ENCODE data around the gene HSD3B7.

The HSD3B7 gene

DNA sequence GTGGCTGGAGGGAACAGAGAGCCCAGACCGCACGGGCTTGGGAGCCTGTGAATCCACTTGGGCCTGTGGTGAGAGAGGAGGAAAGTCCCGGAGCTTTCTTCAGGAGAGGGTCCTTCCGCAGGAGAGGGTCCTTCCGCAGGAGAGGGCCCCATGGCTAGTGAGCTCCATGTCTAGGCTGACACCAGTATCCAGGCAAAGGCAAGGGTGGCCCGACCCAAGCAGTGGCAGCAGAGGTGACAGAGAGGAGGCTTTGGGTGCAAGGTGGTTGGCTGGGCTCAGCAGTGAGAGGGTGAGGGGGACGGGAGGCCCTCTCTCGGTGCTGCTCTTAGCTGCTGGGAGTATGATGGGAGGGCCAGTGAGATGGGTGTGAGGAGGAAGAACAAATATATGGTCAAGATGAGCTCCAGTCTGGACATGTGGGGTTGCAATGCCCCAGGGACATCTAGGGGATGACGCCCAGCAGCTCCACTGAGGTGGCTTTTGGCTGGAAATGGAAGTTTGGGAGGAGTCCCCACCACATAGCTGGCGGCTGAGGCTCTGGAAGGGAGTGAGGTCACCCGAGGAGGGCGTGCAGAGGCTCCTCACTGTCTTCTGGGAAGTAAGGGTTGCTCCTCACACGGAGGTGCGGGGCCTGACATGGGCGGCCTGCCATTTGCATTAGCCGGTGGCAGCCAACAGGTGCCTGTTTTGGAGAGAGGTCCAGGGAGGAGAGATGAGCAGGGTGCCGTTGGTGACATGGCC is 2.3 kb upstream of the HSD3B7 start:
- DNase-seq (ENCODE audit: low read depth in 3 of 3) = no peak

DNA sequence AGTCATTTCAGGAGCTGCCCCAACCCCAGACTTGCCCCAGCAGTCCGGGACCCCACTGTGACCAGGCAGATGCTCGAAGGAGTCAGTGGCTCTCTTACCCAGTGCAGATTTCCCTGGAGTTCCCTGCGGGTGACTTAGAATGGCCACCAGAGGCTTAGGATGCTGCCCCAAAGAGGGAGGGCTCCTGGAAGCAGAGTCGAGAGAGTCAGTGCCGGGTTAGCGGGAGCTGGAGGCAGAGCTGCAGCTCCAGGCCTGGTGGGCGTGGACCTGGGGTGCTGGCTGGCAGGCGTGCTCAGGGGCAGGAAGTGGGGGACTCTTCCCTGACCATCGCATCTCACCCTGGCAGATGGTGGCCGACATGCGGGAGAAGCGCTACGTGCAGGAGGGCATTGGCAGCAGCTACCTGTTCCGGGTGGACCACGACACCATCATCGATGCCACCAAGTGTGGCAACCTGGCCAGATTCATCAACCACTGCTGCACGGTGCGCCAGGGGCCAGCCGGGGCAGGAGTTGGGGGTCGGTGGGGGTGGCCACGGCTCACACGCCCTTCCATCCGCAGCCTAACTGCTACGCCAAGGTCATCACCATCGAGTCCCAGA is 1.6 kb upstream of the HSD3B7 start:
- no peak for DNase-seq (ENCODE audit: low read depth in 3 of 3)

DNA sequence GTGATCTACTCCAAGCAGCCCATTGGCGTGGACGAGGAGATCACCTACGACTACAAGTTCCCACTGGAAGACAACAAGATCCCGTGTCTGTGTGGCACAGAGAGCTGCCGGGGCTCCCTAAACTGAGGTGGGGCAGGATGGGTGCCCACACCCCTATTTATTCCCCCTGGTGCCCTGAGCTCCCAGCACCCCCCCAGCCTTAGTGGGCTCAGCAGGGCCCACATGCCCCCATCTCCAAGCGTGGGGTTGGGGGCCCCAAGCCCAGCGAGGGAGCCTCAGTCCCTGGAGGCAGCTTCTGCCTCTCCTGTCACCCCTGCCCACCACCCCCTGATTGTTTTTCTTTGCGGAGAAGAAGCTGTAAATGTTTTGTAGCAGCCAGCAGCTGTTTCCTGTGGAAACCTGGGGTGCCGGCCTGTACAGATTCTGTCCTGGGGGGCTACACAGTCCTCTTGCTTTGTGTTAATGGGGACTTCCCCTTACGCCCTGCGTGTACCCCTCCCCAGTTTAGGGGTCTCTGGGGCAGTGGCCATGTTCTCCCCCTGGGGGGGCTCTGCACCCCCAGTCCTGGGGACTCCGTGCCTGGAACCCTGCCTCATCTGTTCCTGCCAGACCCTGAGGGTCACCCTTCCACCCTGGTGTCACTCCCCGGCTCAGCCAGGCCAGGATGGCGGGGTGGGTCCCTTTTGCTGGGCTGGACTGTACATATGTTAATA is 953 bp upstream of the HSD3B7 start:
- DNase-seq (ENCODE audit: low read depth in 3 of 3) = no peak

DNA sequence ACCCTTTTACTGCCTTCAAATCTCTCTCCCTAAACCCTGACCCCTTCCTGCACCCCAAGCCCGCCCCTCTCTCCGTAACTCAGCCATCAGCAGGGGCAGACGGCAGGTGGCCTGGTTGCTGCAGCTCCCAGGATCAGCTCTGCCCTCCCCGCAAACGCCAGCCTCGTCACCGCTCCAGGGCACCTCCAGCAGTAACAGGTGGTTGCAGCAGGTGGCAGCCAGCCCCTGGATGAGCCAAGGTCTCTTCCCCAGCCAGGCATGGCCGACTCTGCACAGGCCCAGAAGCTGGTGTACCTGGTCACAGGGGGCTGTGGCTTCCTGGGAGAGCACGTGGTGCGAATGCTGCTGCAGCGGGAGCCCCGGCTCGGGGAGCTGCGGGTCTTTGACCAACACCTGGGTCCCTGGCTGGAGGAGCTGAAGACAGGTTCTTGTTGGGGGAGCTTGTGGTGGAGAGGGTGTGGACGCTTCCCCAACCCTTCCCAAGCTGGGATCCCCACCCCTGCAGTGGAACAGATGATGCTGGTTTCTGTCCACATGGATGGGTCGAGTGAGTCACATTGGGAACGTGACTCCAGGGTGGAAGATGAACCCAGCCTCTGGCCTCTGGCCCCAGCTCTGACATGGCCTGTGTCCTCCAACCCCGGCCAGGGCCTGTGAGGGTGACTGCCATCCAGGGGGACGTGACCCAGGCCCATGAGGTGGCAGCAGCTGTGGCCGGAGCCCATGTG is 558 bp downstream of the HSD3B7 start:
- DNase-seq (ENCODE audit: low read depth in 3 of 3) = no peak

DNA sequence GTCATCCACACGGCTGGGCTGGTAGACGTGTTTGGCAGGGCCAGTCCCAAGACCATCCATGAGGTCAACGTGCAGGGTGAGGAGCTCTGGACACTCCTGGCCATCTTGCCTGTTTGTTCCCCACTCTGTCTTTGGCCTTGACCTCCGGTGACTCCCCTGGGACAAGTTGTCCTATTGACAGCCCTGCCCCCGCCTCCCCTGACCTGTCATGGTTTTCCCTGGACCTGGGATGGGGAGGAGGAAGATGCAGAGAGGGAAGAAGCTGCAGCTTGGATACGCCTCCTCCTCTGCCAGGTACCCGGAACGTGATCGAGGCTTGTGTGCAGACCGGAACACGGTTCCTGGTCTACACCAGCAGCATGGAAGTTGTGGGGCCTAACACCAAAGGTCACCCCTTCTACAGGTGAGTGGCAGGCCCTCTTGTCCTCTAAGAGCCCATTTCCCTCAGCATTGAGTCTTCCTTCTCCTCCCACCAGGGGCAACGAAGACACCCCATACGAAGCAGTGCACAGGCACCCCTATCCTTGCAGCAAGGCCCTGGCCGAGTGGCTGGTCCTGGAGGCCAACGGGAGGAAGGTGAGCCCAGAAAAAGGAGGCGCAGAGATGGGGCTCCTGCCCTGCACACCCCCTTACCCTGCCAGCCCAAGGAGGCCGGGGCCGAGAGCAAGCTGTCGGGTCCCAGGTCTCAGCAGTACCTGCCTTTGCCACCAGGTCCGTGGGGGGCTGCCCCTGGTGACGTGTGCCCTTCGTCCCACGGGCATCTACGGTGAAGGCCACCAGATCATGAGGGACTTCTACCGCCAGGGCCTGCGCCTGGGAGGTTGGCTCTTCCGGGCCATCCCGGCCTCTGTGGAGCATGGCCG is 1.4 kb downstream of the HSD3B7 start:
- no peak for DNase-seq (ENCODE audit: low read depth in 3 of 3)

DNA sequence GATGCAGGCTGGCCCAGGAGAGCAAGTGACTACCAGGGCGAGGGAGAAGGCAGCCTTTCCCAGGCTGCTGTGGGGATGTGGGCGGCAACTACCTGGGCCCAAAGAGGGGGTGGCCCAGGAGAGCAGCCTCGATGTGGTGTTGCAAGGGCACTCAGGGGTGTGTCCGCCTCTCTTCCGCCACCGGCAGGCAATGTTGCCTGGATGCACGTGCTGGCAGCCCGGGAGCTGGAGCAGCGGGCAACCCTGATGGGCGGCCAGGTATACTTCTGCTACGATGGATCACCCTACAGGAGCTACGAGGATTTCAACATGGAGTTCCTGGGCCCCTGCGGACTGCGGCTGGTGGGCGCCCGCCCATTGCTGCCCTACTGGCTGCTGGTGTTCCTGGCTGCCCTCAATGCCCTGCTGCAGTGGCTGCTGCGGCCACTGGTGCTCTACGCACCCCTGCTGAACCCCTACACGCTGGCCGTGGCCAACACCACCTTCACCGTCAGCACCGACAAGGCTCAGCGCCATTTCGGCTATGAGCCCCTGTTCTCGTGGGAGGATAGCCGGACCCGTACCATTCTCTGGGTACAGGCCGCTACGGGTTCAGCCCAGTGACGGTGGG is 2.7 kb downstream of the HSD3B7 start:
- DNase-seq (ENCODE audit: low read depth in 3 of 3) = no peak

DNA sequence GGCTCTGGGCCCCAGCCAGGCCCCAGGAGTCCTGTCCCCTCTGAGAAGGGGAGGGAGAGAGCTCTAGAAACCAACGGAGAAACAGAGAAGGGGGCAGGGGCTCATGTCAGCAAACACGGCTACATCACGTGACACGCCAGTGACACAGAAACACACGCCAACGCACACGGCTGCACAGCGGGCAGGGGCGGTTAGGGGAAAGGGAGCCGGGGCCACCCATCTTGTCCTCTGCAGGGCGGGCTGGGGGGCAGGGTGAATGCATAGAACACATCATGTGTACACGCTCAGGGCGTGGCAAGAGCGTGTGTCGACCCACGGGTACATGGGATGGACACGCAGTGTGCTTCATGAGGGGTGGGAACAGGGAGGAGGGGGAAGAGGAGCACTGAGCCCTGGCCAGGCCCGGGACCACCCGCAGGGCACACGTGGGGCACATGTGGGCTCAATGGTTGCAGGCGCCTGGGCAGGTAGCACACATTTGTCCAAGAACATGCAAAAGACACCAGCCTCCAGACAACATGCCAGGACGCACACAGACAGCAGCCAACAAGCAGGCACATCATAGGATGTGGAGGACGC is 4.6 kb downstream of the HSD3B7 start:
- no peak for DNase-seq (ENCODE audit: low read depth in 3 of 3)

DNA sequence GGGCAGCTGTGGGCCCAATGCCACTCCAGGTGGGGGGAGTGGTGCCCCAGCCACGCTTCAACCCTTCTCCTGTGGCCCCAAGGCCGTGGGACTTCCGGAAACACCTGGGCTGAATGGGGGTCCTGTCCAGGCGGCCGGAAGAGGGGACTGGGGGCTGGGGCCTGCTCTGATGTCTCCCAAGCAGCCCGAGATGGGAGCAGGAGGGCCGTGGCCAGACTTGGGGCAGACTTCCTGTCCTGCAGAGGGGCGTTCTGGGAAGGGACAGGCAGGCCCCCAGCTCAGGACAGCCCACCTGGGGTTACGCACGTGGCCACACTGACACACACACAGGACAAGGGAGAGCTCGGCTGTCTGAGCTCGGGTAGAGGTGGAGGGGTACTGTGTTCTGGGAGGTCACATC is 5.1 kb downstream of the HSD3B7 start:
- DNase-seq (ENCODE audit: low read depth in 3 of 3) = no peak

DNA sequence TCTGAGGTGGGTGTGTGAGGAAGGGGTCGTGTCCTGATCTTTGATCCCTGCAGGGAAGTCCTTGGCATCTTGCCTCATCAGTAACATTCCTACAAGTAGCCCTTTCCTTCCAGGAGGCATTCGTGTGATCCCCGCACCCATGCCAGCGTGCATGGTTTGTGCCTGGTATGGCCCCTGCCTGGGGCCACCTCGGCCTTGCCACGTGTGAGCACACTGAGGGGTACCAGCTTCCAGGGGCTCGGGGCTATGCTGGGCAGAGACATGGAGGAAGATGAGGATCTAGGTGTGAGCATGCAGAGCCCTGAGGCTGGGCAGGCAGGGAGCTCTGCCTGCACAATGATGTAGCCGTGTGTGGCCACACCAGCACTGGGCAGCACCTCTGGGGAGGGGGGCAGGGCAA is 6.0 kb downstream of the HSD3B7 start:
- DNase-seq (ENCODE audit: low read depth in 3 of 3) = no peak

DNA sequence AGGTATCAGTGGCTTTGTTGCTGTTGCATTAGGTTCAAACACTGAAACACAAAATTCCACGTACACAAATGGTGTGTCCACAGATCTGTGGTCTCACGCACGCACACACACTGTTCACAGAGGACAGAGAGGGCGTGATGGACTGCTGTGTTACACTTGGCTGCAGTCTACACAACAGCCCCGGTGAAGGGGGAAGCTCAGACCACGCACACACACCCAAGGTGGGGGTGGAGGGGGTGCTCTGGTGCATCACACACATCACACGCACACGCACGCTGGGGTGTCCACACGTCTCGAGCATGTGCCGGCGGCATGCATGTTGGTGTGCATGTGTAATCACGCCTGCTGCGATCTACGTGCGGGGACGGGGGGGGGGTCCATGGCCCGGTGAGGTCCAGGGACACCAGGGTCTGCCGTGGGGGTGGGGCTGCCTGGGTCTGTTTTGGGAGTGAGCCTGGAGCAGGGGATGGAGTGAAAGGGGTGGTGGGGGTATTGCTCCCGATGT is 7.3 kb downstream of the HSD3B7 start:
- no peak for DNase-seq (ENCODE audit: low read depth in 3 of 3)

DNA sequence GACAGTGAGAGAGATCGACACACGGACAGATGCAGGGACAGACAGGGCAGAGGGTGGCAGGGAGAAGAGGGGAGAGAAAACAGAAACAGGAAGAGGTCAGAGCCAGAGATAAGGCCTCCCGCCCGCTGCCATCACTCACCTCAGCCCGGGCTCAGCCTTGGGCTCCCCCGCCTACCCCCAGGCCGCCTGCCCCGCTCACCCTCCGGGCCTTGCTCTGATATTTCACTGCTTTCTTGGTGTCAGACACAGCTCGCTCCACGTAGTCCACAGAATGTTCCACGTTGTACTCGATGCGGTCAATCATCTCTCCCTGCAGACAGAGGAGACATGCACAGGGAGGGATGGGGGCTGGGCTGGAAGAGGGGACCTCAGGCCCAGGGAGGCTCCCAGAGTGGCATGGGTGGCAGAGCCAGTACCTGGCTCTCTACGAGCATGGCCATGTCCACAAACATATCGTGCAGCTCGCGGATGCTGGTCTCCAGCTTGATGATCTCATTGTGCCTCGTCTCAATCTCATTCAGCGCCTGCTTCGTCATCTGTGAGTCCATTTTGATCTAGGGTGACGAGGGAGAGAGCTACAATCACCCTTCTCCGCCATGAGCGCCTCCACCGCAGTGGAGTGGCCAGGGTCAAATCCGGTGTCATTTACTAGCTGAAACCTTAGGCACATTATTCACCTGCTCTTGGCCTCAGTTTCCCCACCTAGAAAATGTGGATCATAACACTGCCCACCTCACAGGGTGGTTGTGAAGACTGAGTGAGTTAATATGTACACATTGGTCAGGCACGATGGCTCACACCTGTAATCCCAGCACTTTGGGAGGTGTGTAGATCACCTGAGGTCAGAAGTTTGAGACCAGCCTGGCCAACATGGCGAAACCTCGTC is 8.2 kb downstream of the HSD3B7 start:
- no peak for DNase-seq (ENCODE audit: low read depth in 3 of 3)

DNA sequence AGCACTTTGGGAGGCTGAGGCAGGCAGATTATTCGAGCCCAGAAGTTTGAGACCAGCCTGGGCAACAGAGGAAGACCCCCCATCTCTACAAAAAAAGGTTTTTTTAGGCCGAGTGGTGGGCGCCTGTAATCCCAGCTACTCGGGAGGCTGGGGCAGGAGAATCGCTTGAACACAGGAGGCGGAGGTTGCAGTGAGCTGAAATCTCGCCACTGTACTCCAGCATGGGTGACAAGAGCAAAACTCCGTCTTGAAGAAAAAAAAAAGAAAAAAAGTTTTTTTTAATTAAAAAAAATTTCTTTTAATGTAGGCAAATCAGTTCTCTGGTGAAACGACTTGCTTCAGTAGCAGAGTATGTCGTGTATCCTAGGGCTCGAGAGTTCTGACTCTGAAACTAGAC is 10.9 kb downstream of the HSD3B7 start:
- DNase-seq (ENCODE audit: low read depth in 3 of 3) = no peak

DNA sequence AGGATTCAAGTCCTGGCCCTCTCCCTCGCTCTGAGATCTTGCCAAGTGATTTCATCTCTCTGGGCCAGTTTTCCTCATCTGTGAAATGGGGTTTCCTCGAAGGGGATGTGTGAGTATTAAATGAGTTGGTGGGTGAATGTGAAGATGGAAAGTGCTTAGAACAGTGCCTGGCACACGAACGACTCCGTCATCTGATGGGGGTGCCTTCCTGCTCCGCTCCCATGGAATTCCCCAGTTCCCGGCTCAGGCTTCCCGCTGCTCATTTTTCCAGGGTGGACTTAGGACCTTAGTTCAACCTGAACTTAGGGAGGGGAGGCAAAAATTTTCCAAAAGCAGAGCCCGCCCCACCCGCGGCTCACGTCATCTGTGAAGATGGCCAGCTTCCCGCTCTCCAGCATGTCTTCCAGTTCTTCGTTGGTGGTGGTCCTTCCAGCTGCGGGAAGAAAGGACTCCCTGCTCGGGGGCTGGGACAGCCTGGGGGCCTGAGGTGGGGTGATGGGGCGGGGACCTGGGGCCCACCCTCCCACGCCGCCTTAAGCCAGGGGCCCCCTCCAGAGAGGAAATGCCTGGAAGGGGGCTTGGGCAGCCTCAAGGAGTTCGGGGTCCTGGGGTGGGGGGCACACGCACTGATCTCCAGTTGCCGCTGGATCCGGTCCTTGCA is 11.4 kb downstream of the HSD3B7 start:
- DNase-seq (ENCODE audit: low read depth in 3 of 3) = no peak

DNA sequence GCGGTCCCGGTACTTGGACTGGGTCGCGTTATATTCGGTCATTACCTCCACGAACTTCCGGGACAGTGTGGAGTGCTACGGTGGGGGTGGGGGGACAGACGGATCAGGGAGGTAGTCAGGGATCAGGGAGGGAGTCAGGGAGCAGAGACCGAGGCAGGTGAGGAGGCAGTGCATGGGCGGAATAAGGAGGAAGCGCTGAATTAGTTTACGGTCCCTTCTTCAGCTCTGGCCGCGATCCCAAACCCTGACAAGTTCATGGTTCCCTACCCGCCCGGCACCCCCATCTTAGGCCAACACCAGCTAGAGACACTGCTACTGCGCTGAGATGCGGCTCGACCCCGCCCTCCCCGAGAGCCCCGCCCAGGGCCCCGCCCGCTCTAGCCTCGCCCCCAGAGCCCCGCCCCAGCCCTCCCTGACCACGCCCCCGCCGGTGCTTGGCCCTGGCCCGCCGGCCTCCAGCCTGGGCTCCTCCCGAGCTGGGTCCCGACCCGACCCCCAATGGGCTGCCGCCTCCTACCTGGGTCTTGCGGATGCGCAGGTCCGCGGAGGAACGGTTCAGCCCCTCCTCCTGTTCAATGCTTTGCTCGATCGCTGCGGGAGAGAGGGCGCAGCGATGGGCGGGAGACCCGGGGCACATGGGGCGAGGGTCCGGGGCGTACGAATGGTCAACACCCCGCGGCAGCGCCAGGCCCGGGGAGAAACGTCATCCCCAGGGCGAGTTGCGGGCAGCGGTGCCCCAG is 12.1 kb downstream of the HSD3B7 start:
- DNase-seq (ENCODE audit: low read depth in 3 of 3) = peak; percentile 66 to 90 (median 70)

DNA sequence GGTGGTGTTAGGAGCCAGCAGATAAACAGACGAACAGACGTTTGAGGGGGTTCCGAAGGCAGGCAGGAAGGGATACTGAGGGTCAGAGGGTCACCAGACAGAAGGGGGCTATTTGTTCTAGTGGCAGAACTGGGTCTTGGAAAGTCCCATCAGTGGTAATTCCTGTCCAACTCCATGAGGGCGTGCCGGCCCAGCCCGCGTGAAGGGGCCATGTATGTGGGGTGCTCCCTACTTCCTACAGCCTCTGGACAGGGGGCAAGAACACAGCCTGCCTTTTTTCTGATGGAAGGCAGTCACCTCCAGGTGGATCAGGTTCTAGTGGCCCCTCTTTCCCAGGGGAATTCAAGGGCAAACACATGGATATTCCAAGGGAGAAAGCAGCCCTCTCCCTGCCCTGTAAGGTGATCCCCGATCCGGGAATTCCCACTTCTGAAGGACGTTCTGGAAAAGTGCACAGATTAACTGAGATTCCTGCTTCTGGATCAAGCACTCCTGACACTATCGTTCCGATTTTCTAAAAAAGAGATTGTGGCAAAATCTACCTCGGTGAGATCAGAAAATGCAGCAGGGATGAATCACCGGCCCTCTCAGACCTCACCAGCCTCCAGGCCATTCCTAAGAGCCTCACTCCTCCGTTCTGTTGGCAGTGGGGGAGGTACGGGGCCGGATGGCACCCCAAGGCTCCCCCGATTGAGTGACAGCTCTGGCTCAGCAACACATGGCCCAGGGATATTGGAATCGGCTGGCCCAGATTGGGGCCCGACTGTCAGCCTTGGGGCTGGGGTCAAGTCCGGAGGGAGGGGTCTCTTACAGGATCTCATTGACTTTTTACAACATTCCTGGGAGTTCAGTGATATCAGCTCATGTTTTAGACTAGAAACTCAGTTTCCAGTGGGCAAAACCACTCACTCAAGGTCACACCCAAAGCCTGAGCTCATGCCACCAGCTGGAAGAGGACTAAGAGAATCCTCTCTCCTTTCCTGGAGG is 13.0 kb downstream of the HSD3B7 start:
- DNase-seq (ENCODE audit: low read depth in 3 of 3) = no peak

DNA sequence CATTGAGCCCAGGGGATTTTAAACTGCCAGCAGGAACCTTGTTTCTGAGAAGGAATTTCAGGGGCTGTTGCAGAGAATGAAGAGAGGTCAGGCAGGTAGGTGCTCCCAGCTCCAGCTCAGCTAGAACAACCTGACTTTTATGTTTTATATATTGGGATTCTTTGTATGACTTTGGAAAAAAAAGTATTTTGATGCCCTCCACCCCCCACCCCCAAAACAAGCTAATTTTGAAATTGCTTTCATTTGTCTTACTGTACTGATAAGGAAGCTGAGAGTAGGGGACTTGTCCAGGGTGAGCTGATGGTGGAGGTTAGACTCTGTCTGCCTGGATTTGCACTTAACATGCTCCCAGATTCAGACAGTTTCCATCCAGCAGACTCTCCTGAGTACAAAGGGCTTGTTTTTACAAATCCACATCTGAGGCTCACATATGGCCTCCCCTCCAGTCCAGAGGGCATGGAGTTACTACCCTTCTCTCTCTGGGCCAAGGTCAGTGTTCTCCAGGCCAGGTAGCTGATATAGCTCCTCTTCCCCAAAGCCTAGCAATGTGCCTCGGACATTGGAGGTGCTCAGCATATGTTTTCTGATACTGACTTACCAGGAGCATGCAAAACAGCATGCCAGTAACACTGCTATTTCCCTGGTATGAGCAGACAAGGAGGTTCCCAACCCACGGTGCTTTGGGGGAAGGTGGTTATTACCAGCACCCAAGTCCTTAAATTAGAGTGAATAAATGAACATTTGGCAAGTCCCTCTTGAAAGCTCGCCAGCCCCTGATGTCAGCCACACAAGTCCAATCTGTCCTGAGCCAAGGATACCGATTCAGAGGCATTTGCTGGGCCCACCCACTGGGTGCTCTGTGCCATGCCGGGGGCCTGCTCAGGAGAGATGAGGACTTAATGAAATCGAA is 14.1 kb downstream of the HSD3B7 start:
- DNase-seq (ENCODE audit: low read depth in 3 of 3) = no peak

Data from stimulated activated CD4-positive, alpha-beta T cell treated with anti-CD3 and anti-CD28 coated beads, TNF-alpha, amount 100 ng/mL, for 48 hours (primary cell).